ENCODE data around the gene CD300LB.
"Not testable (repeated sequence)": the region's sequence is repeated elsewhere in the genome, so short reads cannot be mapped to it uniquely, and the experiment has no call there.

The CD300LB gene

GRCh38 chr17:74561586-74561985, 30.3 kb upstream of the CD300LB start:
- no peak overlapping the region for H3K27ac ChIP-seq
- TF ChIP-seq CTCF (conservative IDR thresholded peaks at IDR 0.05): no peak
- TF ChIP-seq ZFX (IDR thresholded peaks at IDR 0.05): no peak

DNA sequence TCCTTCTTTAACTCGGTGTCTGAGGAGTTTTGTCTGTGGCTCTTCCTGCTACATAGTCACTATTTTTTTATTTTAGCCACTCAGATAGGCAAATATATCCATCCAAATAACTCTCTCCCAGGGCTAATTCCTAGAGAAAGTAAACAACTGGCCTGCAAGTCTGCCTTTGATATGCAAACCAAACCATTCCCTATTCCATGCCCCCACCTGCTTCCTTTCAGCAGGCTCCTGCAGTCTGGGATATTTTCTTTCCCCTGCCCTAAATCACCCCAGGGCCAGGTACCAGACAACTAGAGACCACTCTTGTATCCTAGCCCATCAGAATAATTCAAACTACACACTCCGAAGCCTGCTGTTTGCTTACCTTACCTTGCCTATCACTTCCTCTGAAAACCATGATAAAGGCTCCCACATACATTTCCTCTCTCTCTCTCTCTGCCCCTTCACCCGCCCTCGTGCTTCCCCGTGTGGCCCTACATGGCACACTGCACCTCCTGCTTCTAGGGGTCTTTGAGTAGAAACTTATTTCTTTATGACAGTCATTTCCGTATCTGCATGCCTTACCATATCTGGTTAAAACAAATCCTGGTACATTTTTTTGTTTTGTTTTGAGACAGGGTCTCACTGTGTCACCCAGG, 27.7 kb upstream of the CD300LB start:
- H3K27ac ChIP-seq: no peak overlapping the region
- TF ChIP-seq ZFX (IDR thresholded peaks at IDR 0.05): no peak
- no peak for TF ChIP-seq CTCF (conservative IDR thresholded peaks at IDR 0.05)

- not testable (repeated sequence) for H3K27ac ChIP-seq
Measured at GRCh38 chr17:74558402-74558801, 27.1 kb upstream of the CD300LB start.

GRCh38 chr17:74555427-74555940, 24.2 kb upstream of the CD300LB start:
- no peak overlapping the region for H3K27ac ChIP-seq
- TF ChIP-seq CTCF (conservative IDR thresholded peaks at IDR 0.05): no peak
- TF ChIP-seq ZFX (IDR thresholded peaks at IDR 0.05): no peak

DNA sequence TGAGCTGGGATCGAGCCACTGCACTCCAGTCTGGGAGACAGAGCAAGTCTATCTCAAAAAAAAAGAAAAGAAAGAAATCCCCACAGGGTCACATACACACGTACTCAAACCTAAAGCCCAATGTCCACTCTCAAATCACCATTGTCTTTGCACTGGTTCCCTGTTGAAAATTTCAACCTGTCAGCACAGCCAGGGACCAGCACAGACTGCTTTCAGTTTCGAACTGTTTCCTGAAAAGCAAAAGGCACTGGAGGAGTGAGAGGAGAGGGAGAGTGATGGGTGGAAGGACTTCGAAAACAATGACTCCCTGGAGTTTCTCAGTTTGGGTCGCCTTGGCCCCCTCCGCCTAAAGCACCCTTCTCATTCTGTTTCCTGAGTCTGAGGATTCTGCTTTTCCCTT, 23.6 kb upstream of the CD300LB start:
- no peak for TF ChIP-seq ZFX (IDR thresholded peaks at IDR 0.05)
- TF ChIP-seq CTCF (conservative IDR thresholded peaks at IDR 0.05): no peak
- H3K27ac ChIP-seq: no peak overlapping the region

- TF ChIP-seq CTCF (conservative IDR thresholded peaks at IDR 0.05): no peak
- TF ChIP-seq ZFX (IDR thresholded peaks at IDR 0.05): no peak
- H3K27ac ChIP-seq: no peak overlapping the region
Measured at GRCh38 chr17:74552037-74552436, 20.8 kb upstream of the CD300LB start.

GRCh38 chr17:74550602-74551001, 19.3 kb upstream of the CD300LB start:
- no peak overlapping the region for H3K27ac ChIP-seq
- TF ChIP-seq ZFX (IDR thresholded peaks at IDR 0.05): no peak
- no peak for TF ChIP-seq CTCF (conservative IDR thresholded peaks at IDR 0.05)

GRCh38 chr17:74549343-74549742, 18.1 kb upstream of the CD300LB start:
- no peak overlapping the region for H3K27ac ChIP-seq
- no peak for TF ChIP-seq CTCF (conservative IDR thresholded peaks at IDR 0.05)
- TF ChIP-seq ZFX (IDR thresholded peaks at IDR 0.05): no peak
